ENCODE results near the gene CCDC107. TPM values are rescaled to one million over a fixed set of nuclear protein-coding genes. Genes with fewer than 3 reads are reported as not detected.

CCDC107 gene
- total RNA-seq, 2 experiments from 2014 or later: 34.8 to 36.8 TPM

DNA sequence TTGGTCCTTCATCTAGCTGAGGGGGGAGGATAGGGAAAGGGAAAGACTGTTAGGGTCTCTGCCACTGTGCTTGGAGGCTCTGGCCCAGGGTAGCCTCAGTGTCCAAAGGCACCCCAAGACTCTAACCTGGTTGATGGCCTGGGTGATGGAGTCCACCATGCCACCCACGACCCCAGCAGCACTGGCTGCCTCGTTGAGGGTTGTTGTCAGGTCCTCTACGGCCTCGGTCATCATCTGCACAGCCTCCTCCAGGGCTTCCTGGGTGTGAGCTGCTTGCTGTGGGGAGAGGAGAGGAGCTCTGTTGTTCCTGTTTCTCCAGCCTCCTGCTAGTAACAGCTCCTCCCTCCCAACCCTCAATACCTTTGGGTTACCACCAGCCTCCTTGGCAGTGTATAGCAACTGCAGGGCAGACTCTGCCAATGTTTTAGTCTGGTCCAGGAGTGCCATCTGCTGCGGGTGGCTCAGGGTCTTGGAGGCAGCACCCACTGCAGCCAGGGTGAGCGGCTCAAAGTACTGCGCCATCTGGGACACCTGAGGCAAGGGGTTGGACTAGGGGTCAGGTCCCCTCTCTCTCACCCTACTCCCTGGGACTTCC, 47.8 kb downstream of the CCDC107 start:
- POLR2A ChIA-PET: interaction anchor here (1.3 kb wide), 1 partner anchor 59 kb away, joined by 3 read pairs; no protein-coding TSS in a partner anchor
- Mint-ChIP-seq H3K27me3 (ENCODE audit: low read depth) (no peaks in the 10 kb centered on the region), H3K9me3 (ENCODE audit: insufficient read depth) (no peaks in the 10 kb centered on the region), H3K36me3 (ENCODE audit: low read depth) (peaks cover 73% of the 10 kb centered on the region), H3K27ac (no peak overlapping the region), H3K4me3 (no peak overlapping the region), H3K4me1 (ENCODE audit: low read depth) (no peaks in the 10 kb centered on the region)
- CTCF ChIA-PET: interaction anchor here (1.5 to 5.2 kb wide), 2 partner anchors 10 to 102 kb away, joined by 4 to 39 read pairs; no protein-coding TSS in a partner anchor
- ATAC-seq (no peak), DNase-seq (no peak)

DNA sequence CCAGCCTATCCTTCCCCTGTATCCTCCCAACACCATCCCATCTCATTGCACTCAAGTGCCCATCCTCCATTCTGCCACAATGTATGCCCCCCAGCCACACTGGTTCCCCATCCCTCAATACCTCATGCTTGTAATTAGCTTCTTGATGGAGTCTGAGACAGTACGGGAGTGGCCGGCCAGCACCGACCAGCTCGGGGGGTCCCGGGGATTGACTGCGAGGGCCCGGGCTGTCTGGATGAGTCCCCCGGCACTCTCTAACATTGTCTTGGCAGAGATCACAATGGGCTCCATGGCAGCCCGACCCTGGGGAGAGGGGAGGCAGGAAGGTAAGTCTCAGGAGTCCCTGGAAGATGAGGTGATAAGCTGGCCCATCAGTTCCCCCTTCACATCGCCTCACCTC, 48.9 kb downstream of the CCDC107 start:
- POLR2A ChIA-PET: no interaction called here
- CTCF ChIA-PET: interaction anchor here (1.5 to 5.2 kb wide), 2 partner anchors 11 to 103 kb away, joined by 4 to 39 read pairs; no protein-coding TSS in a partner anchor
- H3K27me3 Mint-ChIP-seq (ENCODE audit: low read depth): no peaks in the 10 kb centered on the region
- ATAC-seq (no peak), DNase-seq (no peak)
- H3K27ac Mint-ChIP-seq: peak overlapping the region; percentile 10
- H3K4me1 Mint-ChIP-seq (ENCODE audit: low read depth): no peaks in the 10 kb centered on the region
- no peaks in the 10 kb centered on the region for H3K9me3 Mint-ChIP-seq (ENCODE audit: insufficient read depth)
- H3K36me3 Mint-ChIP-seq (ENCODE audit: low read depth): peaks cover 82% of the 10 kb centered on the region
- no peak overlapping the region for H3K4me3 Mint-ChIP-seq

DNA sequence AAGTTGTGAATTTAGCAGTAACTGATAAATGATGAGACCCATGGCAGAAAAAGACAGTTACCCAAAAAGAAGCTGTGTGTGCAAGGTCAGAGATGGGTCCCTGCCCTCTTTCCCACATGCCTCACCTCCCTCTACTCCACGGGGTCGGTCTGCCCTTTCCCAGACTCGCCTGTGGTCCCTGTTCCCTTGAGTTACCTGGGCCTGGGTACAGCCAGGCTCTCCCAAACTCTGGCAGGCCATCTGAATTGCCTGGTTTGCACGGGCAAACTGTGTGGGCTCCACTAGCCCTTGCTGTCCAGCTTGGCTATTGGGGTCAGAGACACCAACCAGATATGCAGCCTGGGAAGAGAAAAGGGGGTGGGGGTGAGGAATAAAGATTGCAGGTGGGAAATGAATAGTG, 50.1 kb downstream of the CCDC107 start:
- H3K36me3 Mint-ChIP-seq (ENCODE audit: low read depth): peaks cover 85% of the 10 kb centered on the region
- H3K9me3 Mint-ChIP-seq (ENCODE audit: insufficient read depth): no peaks in the 10 kb centered on the region
- no peak overlapping the region for H3K27ac Mint-ChIP-seq
- no peaks in the 10 kb centered on the region for H3K4me1 Mint-ChIP-seq (ENCODE audit: low read depth)
- ChIA-PET CTCF (interaction anchor here (1.4 to 5.2 kb wide), 2 partner anchors 12 to 21 kb away, joined by 3 to 39 read pairs; no protein-coding TSS in a partner anchor), POLR2A (no interaction called here)
- ATAC-seq (no peak), DNase-seq (no peak)
- H3K4me3 Mint-ChIP-seq: no peak overlapping the region
- no peaks in the 10 kb centered on the region for H3K27me3 Mint-ChIP-seq (ENCODE audit: low read depth)

GRCh38 chr9:35710818-35711500, 52.9 kb downstream of the CCDC107 start:
- no peaks in the 10 kb centered on the region for H3K4me1 Mint-ChIP-seq (ENCODE audit: low read depth)
- H3K9me3 Mint-ChIP-seq (ENCODE audit: insufficient read depth): no peaks in the 10 kb centered on the region
- H3K27me3 Mint-ChIP-seq (ENCODE audit: low read depth): no peaks in the 10 kb centered on the region
- no peak for ATAC-seq
- H3K27ac Mint-ChIP-seq: no peak overlapping the region
- CTCF ChIA-PET: interaction anchor here (1.0 to 23.9 kb wide), 2 partner anchors 15 to 94 kb away, joined by 3 to 209 read pairs; no protein-coding TSS in a partner anchor
- DNase-seq: no peak
- POLR2A ChIA-PET: no interaction called here
- H3K36me3 Mint-ChIP-seq (ENCODE audit: low read depth): peaks cover 84% of the 10 kb centered on the region
- H3K4me3 Mint-ChIP-seq: no peak overlapping the region

Small RNA genes within 50 kb of the gene (microRNA-seq; reads per million reads assigned to microRNA genes)
- gene MIR6852: not detected

Other genes with a start within 250 kb of the CCDC107 start
- gene RUSC2, start 168.2 kb upstream of the CCDC107 start, total RNA-seq: 1 to 10 TPM; 1.9 to 2.3 TPM
- gene TESK1, start 53.0 kb upstream of the CCDC107 start, total RNA-seq: 10 to 100 TPM; 41.6 to 47.1 TPM
- 10 to 100 TPM; 11.6 to 15.0 TPM for gene CD72, start 39.9 kb upstream of the CCDC107 start, total RNA-seq
- gene SIT1, start 7.4 kb upstream of the CCDC107 start, total RNA-seq: 100 to 1,000 TPM; 213 to 220 TPM
- over 10,000 TPM in 1 of 2 experiments, 1,000 to 10,000 TPM in 1; 7,126 to 12,592 TPM for gene RMRP, start 273 bp upstream of the CCDC107 start, total RNA-seq
- gene ARHGEF39, start 6.9 kb downstream of the CCDC107 start, total RNA-seq: 10 to 100 TPM; 17.2 to 17.3 TPM
- 1 to 10 TPM in 1 of 2 experiments, under 1 TPM in 1; 0.50 to 1.3 TPM for gene CA9, start 15.6 kb downstream of the CCDC107 start, total RNA-seq
- 10 to 100 TPM; 12.0 to 12.8 TPM for gene TPM2, start 31.6 kb downstream of the CCDC107 start, total RNA-seq
- 100 to 1,000 TPM; 448 to 450 TPM for gene TLN1, start 73.9 kb downstream of the CCDC107 start, total RNA-seq
- 10 to 100 TPM; 21.6 to 21.7 TPM for gene CREB3, start 74.4 kb downstream of the CCDC107 start, total RNA-seq
- 10 to 100 TPM; 52.6 to 56.4 TPM for gene GBA2, start 90.9 kb downstream of the CCDC107 start, total RNA-seq
- 10 to 100 TPM; 22.1 to 22.9 TPM for gene RGP1, start 91.0 kb downstream of the CCDC107 start, total RNA-seq
- gene MSMP, start 96.0 kb downstream of the CCDC107 start, total RNA-seq: under 1 TPM; 0.61 to 0.89 TPM
- 10 to 100 TPM; 10.8 to 11.1 TPM for gene NPR2, start 133.3 kb downstream of the CCDC107 start, total RNA-seq
- 1 to 10 TPM; 1.3 to 1.5 TPM for gene SPAG8, start 154.0 kb downstream of the CCDC107 start, total RNA-seq
- gene HINT2, start 156.8 kb downstream of the CCDC107 start, total RNA-seq: 10 to 100 TPM; 74.7 to 76.8 TPM
- gene FAM221B, start 170.4 kb downstream of the CCDC107 start, total RNA-seq: not detected
- gene TMEM8B, start 170.9 kb downstream of the CCDC107 start, total RNA-seq: 1 to 10 TPM; 1.6 to 2.3 TPM
- gene OR13J1, start 212.1 kb downstream of the CCDC107 start, total RNA-seq: not detected
- not detected for gene HRCT1, start 247.9 kb downstream of the CCDC107 start, total RNA-seq

All from activated CD8-positive, alpha-beta T cell treated with anti-CD3 and anti-CD28 coated beads, Interleukin-2, amount 10 ng/mL, durations not matched to agents 7 days and 5 days (primary cell).